NOMO-1 (cell line): ENCODE results near the gene SARDH.
"Not testable (repeated sequence)": the region's sequence is repeated elsewhere in the genome, so short reads cannot be mapped to it uniquely, and the experiment has no call there.

Experiments used
- DNase-seq, 2 experiments: peaks; one replicate each; lab custom pipeline; 2025; ENCODE audit not compliant: unreplicated experiment in 2 of 2; lab: John Stamatoyannopoulos, UW

The SARDH gene

DNA sequence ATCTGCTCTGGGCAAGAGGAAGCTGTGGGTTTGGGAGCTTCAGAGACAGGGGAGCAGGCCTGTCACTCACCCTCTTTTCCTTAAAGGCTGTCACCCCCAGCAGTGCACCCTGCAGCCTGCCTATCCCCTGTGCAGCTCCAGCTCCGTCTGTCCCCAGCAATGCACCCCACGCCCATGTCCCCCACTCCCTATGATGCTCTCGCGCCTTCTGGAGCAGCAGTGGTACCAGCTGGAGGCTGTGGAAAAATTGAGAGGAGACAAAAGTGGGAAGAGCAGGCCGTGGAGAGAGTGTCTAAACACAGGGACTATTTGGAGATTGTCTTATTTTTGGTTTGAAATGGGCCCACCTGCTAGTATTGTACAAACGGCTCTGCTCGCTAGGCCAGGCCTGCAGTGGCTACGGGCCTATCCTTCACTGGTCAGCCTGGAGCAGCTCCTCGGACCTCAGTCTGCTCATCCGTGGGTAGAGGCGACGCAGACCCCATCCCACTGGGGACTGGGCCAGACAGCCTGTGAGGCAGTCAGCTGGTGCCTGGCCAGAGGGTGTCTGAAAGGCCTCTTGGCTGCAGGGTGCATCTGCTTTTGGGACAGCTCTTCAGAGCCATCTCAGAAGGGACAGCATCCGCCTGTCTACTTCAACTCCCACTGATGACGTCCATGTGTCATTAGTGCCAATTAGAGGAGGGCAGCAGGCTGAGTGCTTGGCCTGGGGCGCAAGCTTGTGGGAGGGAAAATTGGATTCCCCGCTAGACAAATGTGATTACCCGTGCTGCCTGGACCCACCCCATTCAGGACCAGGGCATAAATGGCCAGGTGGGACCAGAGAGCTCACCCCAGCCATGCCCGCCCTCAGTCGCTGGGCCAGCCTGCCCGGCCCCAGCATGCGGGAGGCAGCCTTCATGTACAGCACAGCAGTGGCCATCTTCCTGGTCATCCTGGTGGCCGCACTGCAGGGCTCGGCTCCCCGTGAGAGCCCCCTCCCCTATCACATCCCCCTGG, 102.3 kb downstream of the SARDH start, which contains the start of gene DBH:
Gene DBH, plus strand, starts transcription at position 831 of the 999 bp plus-strand sequence. Its CDS starts 9 bp downstream, at position 840.
- DNase-seq, result no peak

DNA sequence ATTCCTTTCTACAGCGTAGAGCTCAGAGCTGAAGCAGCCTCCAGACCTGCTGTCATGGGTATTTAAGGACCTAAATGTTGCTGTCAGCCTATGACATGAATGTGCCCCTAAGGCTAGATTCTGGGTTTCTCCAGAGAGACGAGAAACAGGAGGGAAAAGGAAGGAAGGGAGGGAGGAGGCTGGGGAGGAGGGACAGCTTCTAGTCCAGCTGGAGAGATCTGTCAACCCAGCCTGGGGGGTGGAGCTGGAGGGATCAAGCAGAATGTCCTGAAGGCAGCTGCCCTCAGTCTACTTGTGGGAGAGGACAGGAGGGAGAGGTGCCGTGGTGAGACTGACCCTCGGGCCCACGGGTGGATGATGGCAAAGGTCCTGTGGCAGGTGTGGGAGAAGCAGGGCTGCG, 103.1 kb downstream of the SARDH start:
- DNase-seq, result no peak

GRCh38 chr9:133634081-133634691, 104.0 kb downstream of the SARDH start:
- DNase-seq, result no peak

- no peak for DNase-seq
Measured at GRCh38 chr9:133633681-133634080, 104.5 kb downstream of the SARDH start.

DNA sequence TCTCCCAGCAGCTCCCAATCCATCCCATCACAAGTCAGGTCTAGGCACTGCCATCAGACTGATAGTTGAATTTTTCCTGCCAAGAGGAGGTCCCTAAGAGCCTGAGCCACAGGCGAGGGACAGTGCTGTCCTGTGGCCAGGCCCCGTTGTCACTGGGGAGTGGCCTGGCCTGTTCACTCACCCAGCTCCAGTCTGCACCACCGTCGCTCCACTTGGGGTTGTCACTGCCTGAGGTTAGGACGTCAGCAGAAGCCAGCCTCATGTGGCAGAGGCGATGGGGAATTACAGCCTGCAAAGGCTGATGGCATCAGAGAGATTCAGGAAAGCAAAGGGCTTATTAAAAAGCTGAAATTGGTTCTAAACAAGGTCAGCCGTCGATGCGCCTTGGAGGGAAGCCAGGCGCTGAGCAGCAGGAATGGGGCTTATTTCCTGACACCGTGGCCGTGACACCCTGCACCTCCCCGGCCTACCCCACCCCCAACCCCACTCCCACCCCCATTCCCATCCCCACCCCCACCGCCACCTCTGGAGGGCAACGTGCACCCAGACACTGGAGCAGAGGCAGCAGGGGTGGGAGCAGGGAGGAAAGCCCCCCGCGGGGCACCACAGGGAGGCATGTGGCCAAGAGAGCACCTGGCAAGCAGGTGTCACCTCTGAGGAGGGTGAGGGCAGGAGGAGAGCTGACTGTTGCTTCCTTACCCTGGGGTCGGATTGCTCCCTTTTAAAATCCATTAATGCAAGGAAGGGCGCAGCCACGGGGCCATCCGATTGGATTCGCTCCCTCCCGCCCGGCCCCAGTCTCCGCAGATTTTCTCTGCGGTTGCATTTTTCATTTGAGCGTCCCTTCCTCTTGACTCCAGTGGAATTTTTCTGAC, 105.1 kb downstream of the SARDH start:
- DNase-seq, result no peak

DNA sequence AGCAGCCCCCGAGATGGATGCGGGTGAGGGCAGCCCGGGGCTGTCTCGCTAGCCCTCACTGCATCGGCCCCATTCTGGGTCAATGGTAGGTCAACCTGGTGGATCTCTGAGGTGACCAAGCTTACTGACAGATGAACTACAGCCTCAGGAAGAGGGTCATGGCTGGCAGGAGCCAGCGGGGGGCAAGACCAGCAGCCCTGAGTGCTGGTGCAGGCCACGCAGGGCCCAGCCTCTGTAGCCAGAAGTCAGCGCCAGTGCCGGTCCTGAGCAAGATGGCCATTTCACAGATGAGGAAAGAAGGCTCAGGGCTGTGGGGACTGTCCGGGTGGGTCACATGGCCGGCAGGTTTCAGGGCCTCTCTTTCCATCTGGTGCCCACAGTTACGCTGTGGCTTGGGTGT, 107.0 kb downstream of the SARDH start:
- no peak for DNase-seq

GRCh38 chr9:133629221-133630110, 108.7 kb downstream of the SARDH start:
- no peak for DNase-seq

- DNase-seq, result no peak
Measured at GRCh38 chr9:133628766-133629165, 109.4 kb downstream of the SARDH start.

GRCh38 chr9:133627341-133627740, 110.8 kb downstream of the SARDH start:
- no peak for DNase-seq

DNA sequence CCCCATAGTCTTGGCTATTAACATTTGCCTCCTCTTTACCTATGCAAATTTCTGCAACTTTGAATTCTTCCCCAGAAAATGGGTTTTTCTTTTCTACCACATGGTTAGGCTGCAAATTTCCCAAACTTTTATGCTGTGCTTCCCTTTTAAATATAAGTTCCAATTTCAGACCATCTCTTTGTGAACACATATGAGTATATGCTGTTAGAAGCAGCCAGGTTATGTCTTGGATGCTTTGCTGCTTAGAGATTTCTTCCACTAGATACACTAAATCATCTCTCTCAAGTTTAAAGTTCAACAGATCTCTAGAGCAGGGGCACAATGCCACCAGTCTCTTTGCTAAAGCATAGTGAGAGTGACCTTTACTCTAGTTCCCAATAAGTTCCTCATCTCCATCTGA, 112.1 kb downstream of the SARDH start:
- DNase-seq, result not testable (repeated sequence)

DNA sequence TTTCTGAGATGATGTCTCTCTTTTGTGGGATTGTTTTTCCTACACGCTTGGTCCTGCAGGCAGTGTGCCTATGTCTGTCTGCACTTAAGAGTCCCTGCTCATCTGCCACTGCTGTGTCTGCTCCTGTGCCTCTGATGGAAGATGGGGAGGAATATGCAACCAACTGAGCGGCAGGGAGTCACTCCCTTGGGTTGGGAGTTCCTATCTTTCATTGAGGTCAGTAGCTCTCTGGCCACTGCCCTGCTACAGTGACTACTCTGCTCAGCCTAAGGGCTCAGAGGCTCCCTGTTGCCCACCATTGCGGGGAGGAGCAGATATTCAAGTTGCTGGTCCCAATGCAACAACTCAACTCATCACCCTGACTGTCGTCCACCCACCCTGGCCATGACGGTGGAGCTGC, 115.6 kb downstream of the SARDH start:
- no peak for DNase-seq

DNA sequence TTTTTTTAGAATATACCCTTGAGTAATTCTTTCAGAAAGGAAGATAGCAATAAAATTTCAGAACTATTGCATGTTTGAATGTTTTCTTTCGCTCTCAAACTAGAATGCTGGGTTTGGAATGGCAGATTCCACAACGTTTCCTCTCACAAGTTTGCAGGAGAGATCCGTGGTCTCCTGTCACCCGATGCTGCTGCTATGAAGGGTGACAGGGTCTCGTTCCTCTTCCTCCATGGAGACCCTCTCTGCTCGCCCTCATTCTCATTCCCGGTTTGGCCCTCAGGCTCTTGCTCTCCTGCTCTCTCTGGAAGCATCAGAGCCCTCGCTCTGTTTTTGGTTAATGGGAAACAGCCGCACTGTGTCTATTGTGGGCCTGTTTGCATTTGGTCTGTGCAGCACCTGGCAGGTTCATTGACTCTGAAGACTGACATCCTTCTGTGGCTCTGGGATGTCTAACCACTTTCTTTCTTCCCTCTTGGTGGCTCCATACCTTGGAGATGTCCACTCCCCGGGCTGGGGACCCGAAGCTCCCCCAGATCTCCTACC, 116.4 kb downstream of the SARDH start:
- DNase-seq, result no peak

GRCh38 chr9:133619791-133620190, 118.4 kb downstream of the SARDH start:
- DNase-seq, result peak; percentile 46 to 79

- DNase-seq, result no peak
Measured at GRCh38 chr9:133618726-133619125, 119.4 kb downstream of the SARDH start.

- no peak for DNase-seq
Measured at GRCh38 chr9:133616643-133617405, 121.3 kb downstream of the SARDH start.

- no peak for DNase-seq
Measured at GRCh38 chr9:133615606-133616188, 122.5 kb downstream of the SARDH start.

GRCh38 chr9:133615186-133615585, 123.0 kb downstream of the SARDH start:
- DNase-seq, result no peak

GRCh38 chr9:133614678-133615077, 123.5 kb downstream of the SARDH start:
- no peak for DNase-seq

- DNase-seq, result no peak
Measured at GRCh38 chr9:133614056-133614455, 124.1 kb downstream of the SARDH start.
